ENCODE measurements around the gene KRT86. TPM values are rescaled to one million over a fixed set of nuclear protein-coding genes. Genes with fewer than 3 reads are reported as not detected.

Gene KRT86
- total and polyA plus RNA-seq, 2 of the 8 experiments (the other 6 are each of a cell fraction or from before 2014, with no cell fraction given) = 0.12 TPM; not detected in 1

DNA sequence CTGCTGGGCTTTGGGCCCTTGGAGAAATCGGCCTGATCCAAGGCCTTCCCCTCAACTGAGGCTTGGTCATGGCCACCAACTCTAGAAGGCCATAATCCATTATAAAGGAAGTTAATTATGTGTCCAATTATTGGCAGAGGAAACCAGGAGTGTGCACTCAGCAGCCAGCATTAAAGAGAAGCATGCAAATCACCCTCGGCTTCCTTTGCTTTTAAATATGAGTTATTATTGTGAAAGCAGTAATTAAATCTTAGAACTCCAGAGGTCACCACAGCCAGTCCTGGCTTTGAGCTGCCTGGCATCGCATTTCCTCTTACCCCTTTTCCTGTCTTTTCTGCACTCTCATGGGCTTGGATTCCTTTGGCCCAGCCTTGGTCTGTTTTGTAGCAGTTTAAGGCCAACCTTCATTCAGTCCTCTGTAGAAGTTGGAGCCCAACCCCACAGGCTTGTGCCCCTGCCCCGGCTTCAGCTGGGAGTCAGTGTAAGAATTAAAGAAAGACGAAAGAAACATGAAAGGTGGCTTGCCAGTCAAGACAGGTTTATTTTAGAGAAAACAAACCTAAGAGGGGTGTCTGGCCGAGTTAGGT lies 14.7 kb upstream of the KRT86 start:
- H3K4me1 ChIP-seq (replicated peaks in 1 of 4; ENCODE audit: control insufficient read depth in 3 of 4, insufficient read depth in 4 of 4, low read length in 3 of 4) = peaks cover 0 to 6% (median under 1%) of the 10 kb centered on the region in 4 experiments; a peak in 3 of 7 replicates
- no peak overlapping the region for H3K4me3 ChIP-seq (ENCODE audit: extremely low read depth in 1 of 4, insufficient read depth in 2 of 4, low read depth in 3 of 4, low read length in 4 of 4)
- H3K9me3 ChIP-seq (ENCODE audit: insufficient read depth in 2 of 2, low read depth in 1 of 2, low read length in 1 of 2) = peaks cover 2 to 7% of the 10 kb centered on the region in 2 experiments; a peak in 2 of 4 replicates
- WGBS, 2 experiments (ENCODE audit: extremely low coverage in 1 of 2, insufficient coverage in 1 of 2, insufficient read length in 1 of 2, insufficient replicate concordance in 2 of 2, low coverage in 1 of 2, low lambda C conversion rate in 2 of 2, missing lambda C conversion rate in 1 of 2) = 90% methylated on average over 6 of the region's 6 CpGs; no CpG with 5 or more reads in 1 of the 2 experiments
- no peak overlapping the region for H3K27ac ChIP-seq (ENCODE audit: low read depth, low read length)
- FAIRE-seq (no peak), DNase-seq (ENCODE audit: low read depth in 1 of 2, low spot score in 2 of 2) (no peak)
- H3K79me1 ChIP-seq (ENCODE audit: low read depth, low read length) = no peaks in the 10 kb centered on the region
- H4K91ac ChIP-seq (replicated peaks; ENCODE audit: insufficient read length, low read length) = no peak overlapping the region
- TF ChIP-seq, protein P1, sequence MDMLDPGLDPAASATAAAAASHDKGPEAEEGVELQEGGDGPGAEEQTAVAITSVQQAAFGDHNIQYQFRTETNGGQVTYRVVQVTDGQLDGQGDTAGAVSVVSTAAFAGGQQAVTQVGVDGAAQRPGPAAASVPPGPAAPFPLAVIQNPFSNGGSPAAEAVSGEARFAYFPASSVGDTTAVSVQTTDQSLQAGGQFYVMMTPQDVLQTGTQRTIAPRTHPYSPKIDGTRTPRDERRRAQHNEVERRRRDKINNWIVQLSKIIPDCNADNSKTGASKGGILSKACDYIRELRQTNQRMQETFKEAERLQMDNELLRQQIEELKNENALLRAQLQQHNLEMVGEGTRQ (IDR thresholded peaks at IDR 0.05; ENCODE audit: low read length) = no peak
- no peak for TF ChIP-seq SIRT6 (IDR thresholded peaks at IDR 0.05; ENCODE audit: low read length)
- no peak for TF ChIP-seq TBP (IDR thresholded peaks at IDR 0.05; ENCODE audit: low read depth, low read length)
- no peak for TF ChIP-seq JUND (IDR thresholded peaks at IDR 0.05; ENCODE audit: low read length)
- no peak for TF ChIP-seq POLR2A (IDR thresholded peaks at IDR 0.05; ENCODE audit: control extremely low read depth in 1 of 2, low read depth in 2 of 2, low read length in 2 of 2)
- TF ChIP-seq KDM4A (IDR thresholded peaks at IDR 0.05; ENCODE audit: low read depth, low read length, severe bottlenecking) = no peak
- TF ChIP-seq, protein P2, sequence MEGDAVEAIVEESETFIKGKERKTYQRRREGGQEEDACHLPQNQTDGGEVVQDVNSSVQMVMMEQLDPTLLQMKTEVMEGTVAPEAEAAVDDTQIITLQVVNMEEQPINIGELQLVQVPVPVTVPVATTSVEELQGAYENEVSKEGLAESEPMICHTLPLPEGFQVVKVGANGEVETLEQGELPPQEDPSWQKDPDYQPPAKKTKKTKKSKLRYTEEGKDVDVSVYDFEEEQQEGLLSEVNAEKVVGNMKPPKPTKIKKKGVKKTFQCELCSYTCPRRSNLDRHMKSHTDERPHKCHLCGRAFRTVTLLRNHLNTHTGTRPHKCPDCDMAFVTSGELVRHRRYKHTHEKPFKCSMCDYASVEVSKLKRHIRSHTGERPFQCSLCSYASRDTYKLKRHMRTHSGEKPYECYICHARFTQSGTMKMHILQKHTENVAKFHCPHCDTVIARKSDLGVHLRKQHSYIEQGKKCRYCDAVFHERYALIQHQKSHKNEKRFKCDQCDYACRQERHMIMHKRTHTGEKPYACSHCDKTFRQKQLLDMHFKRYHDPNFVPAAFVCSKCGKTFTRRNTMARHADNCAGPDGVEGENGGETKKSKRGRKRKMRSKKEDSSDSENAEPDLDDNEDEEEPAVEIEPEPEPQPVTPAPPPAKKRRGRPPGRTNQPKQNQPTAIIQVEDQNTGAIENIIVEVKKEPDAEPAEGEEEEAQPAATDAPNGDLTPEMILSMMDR (IDR thresholded peaks at IDR 0.05; ENCODE audit: control extremely low read depth in 1 of 3, insufficient read depth in 1 of 3, low read depth in 1 of 3, low read length in 3 of 3) = no peak
- no peaks in the 10 kb centered on the region for H4K20me1 ChIP-seq (replicated peaks in 1 of 2; ENCODE audit: control insufficient read depth in 1 of 2, insufficient read depth in 2 of 2, low read length in 2 of 2)
- H3K9ac ChIP-seq (replicated peaks in 1 of 4; ENCODE audit: extremely low read depth in 1 of 4, low read depth in 3 of 4, low read length in 3 of 4) = no peak overlapping the region
- peaks cover 3% of the 10 kb centered on the region; the same call in 1 of the 2 replicates for H3K23me2 ChIP-seq (ENCODE audit: low read depth, low read length)
- H3K18ac ChIP-seq (ENCODE audit: extremely low read depth, low read length) = no peak overlapping the region
- H3K14ac ChIP-seq (ENCODE audit: insufficient read length) = no peak overlapping the region
- no peak overlapping the region for H2AK5ac ChIP-seq (ENCODE audit: low read depth, low read length)
- H3K4me2 ChIP-seq (ENCODE audit: insufficient read depth in 1 of 2, low read depth in 2 of 2, low read length in 2 of 2) = no peak overlapping the region
- H3K4ac ChIP-seq (replicated peaks; ENCODE audit: insufficient read length, low read depth, low read length) = no peak overlapping the region
- no peak overlapping the region for H2BK12ac ChIP-seq (ENCODE audit: low read depth, low read length)
- no peak overlapping the region for H2BK5ac ChIP-seq (ENCODE audit: low read depth, low read length)
- no peak overlapping the region for H2BK15ac ChIP-seq (ENCODE audit: low read length)
- H3K27me3 ChIP-seq (replicated peaks in 1 of 4; ENCODE audit: control insufficient read depth in 3 of 4, extremely low read depth in 1 of 4, insufficient read depth in 3 of 4, low read length in 3 of 4) = peaks cover 14 to 44% (median 36%) of the 10 kb centered on the region in 4 experiments
- no peak overlapping the region for H2AFZ ChIP-seq (ENCODE audit: low read length)
- no peak overlapping the region for H4K5ac ChIP-seq (ENCODE audit: insufficient read length, low read depth, low read length)
- no peak overlapping the region for H2BK120ac ChIP-seq (replicated peaks; ENCODE audit: low read depth, low read length)
- H3K79me2 ChIP-seq (ENCODE audit: control insufficient read depth in 1 of 2, insufficient read depth in 2 of 2, low read length in 2 of 2) = no peaks in the 10 kb centered on the region
- H4K8ac ChIP-seq (ENCODE audit: extremely low read depth, insufficient read depth, low read length) = no peak overlapping the region
- H3K56ac ChIP-seq (replicated peaks; ENCODE audit: insufficient read length, low read depth, low read length) = no peak overlapping the region
- POLR2A ChIA-PET (ENCODE audit: partially characterized antibody) = interaction anchor here (0.7 to 1.0 kb wide), 2 partner anchors 14 to 27 kb away, joined by 3 read pairs; no protein-coding TSS in a partner anchor
- H2BK20ac ChIP-seq (ENCODE audit: low read length) = no peak overlapping the region
- CTCF ChIA-PET (ENCODE audit: partially characterized antibody) = interaction anchor here (0.5 to 12.4 kb wide), 12 partner anchors 10 to 146 kb away, joined by 3 to 105 read pairs (median 3); partner anchors contain the start of gene KRT82
- H3K36me3 ChIP-seq (ENCODE audit: control insufficient read depth in 2 of 4, insufficient read depth in 4 of 4, low read length in 3 of 4) = no peaks in the 10 kb centered on the region
- no peak overlapping the region for H3K23ac ChIP-seq (ENCODE audit: insufficient read length)
